ENCODE data around the gene FOXN3. TPM values are rescaled to one million over a fixed set of nuclear protein-coding genes. Genes with fewer than 3 reads are reported as not detected.

Gene FOXN3
- polyA plus RNA-seq, 1 of the 3 experiments (the other 2 are of a cell fraction): 9.8 TPM

DNA sequence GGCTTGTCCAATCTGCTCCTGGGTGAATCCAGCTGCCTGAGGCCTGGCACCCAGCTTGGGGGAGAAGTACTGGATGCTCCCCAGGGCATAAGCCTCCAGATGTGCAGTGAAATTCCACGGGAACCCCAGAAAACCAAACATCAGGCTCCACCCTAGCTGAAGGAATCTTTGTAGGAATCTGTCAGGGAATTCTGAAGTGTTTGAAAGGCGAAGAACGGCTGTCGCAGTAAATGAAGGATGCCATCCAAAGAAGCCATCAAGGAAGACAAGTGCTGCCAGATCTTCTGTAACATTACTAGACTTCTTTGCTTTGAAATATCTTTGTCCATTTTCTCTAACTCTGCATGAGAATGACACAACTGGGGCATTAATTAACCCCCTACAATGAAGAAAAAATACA is 219.4 kb downstream of the FOXN3 start:
- H3K4me1 ChIP-seq (ENCODE audit: control insufficient read depth in 1 of 2, insufficient read depth in 2 of 2, low read depth in 1 of 2, low read length in 1 of 2): no peaks in the 10 kb centered on the region; a peak in 1 of 4 replicates
- TF ChIP-seq, protein P1, sequence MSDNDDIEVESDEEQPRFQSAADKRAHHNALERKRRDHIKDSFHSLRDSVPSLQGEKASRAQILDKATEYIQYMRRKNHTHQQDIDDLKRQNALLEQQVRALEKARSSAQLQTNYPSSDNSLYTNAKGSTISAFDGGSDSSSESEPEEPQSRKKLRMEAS (IDR thresholded peaks at IDR 0.05; ENCODE audit: low read depth): no peak
- no peak for TF ChIP-seq GABPA (IDR thresholded peaks at IDR 0.05; ENCODE audit: low read depth)
- no peak for TF ChIP-seq RXRA (IDR thresholded peaks at IDR 0.05; ENCODE audit: borderline replicate concordance, low read depth)
- no peak for TF ChIP-seq ZBTB33 (IDR thresholded peaks at IDR 0.05; ENCODE audit: borderline replicate concordance, low read depth)
- TF ChIP-seq, protein P2, sequence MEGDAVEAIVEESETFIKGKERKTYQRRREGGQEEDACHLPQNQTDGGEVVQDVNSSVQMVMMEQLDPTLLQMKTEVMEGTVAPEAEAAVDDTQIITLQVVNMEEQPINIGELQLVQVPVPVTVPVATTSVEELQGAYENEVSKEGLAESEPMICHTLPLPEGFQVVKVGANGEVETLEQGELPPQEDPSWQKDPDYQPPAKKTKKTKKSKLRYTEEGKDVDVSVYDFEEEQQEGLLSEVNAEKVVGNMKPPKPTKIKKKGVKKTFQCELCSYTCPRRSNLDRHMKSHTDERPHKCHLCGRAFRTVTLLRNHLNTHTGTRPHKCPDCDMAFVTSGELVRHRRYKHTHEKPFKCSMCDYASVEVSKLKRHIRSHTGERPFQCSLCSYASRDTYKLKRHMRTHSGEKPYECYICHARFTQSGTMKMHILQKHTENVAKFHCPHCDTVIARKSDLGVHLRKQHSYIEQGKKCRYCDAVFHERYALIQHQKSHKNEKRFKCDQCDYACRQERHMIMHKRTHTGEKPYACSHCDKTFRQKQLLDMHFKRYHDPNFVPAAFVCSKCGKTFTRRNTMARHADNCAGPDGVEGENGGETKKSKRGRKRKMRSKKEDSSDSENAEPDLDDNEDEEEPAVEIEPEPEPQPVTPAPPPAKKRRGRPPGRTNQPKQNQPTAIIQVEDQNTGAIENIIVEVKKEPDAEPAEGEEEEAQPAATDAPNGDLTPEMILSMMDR (IDR thresholded peaks at IDR 0.05): no peak
- no peak for TF ChIP-seq FOXJ3 (CRISPR knock-in tag; IDR thresholded peaks at IDR 0.05)
- no peak for TF ChIP-seq RFX5 (IDR thresholded peaks at IDR 0.05; ENCODE audit: low read length)
- no peak for TF ChIP-seq SIN3A (IDR thresholded peaks at IDR 0.05; ENCODE audit: borderline replicate concordance, low read depth, low read length)
- no peak for TF ChIP-seq YY1 (IDR thresholded peaks at IDR 0.05; ENCODE audit: low read depth)
- no peak for TF ChIP-seq ELF1 (IDR thresholded peaks at IDR 0.05)
- TF ChIP-seq EP300 (IDR thresholded peaks at IDR 0.05; ENCODE audit: borderline replicate concordance in 1 of 2, low read depth in 1 of 2, low read length in 1 of 2): no peak
- TF ChIP-seq PBX3 (IDR thresholded peaks at IDR 0.05): no peak
- no peak for TF ChIP-seq EZH2phosphoT487 (IDR thresholded peaks at IDR 0.05; ENCODE audit: borderline replicate concordance, low read depth)
- TF ChIP-seq NRF1 (IDR thresholded peaks at IDR 0.05; ENCODE audit: low read depth, low read length): no peak
- TF ChIP-seq IRF3 (IDR thresholded peaks at IDR 0.05; ENCODE audit: low read depth, low read length): no peak
- no peaks in the 10 kb centered on the region for H4K20me1 ChIP-seq (ENCODE audit: insufficient read depth)
- ChIA-PET CTCF (no interaction called here), POLR2A (no interaction called here)
- H3K79me2 ChIP-seq (ENCODE audit: insufficient read depth): no peaks in the 10 kb centered on the region
- H3K9me2 ChIP-seq: no peaks in the 10 kb centered on the region
- no peak for DNase-seq
- no peak overlapping the region for H3K27ac ChIP-seq (ENCODE audit: low read depth in 2 of 2, low read length in 1 of 2)
- WGBS (ENCODE audit: low lambda C conversion rate): 82% methylated on average over 4 of the region's 4 CpGs
- H3K4me2 ChIP-seq: no peak overlapping the region
- H3K4me3 ChIP-seq (ENCODE audit: low read depth in 2 of 2, low read length in 1 of 2): no peak overlapping the region
- no peak overlapping the region for H2AFZ ChIP-seq (ENCODE audit: low read depth)
- H3K9ac ChIP-seq: no peak overlapping the region
- H3F3A ChIP-seq (replicated peaks; ENCODE audit: insufficient read depth): no peaks in the 10 kb centered on the region
- H3K27me3 ChIP-seq (ENCODE audit: insufficient read depth): no peaks in the 10 kb centered on the region
- no peaks in the 10 kb centered on the region for H3K36me3 ChIP-seq (replicated peaks in 1 of 2; ENCODE audit: control insufficient read depth in 1 of 2, insufficient read depth in 2 of 2, low read length in 1 of 2)
- H3K9me3 ChIP-seq: no peaks in the 10 kb centered on the region

All from SK-N-SH (cell line).